H1 (cell line): ENCODE measurements around the gene CCDC14. TPM values are rescaled to one million over a fixed set of nuclear protein-coding genes. Genes with fewer than 3 reads are reported as not detected.

Experiments
- CTBP2 ChIP-seq: IDR thresholded peaks from 2 replicates; pipeline ENCODE4 v1.7.0; 2011; ENCODE audit warnings: borderline replicate concordance, mild to moderate bottlenecking, moderate library complexity, mixed read lengths, low read length; ENCODE audit not compliant: insufficient read depth, insufficient read length
- GABPA ChIP-seq: IDR thresholded peaks from 2 replicates; pipeline ENCODE4 v1.6.1; 2011; ENCODE audit warnings: mild to moderate bottlenecking, low read length, moderate library complexity, borderline replicate concordance; ENCODE audit not compliant: insufficient read depth
- polyA plus RNA-seq, 7 experiments: library from polyadenylated mRNA; depleted of rRNA in 3 of 7; stranded (reverse) in 5 of 7; unstranded in 2 of 7; fragments of >200 nt in 5 of 7; fragments of 200-250 nt in 2 of 7; gene quantifications; 1 replicate in 5 of 7; 2 replicates in 1 of 7; 4 replicates in 1 of 7; pipeline versions ENCODE4 v1.2.1 to v1.2.3, GENCODE V29; 2011 to 2013; ENCODE audit warnings: missing spikeins in 2 of 7, mixed read lengths in 2 of 7
- total RNA-seq: library from RNA; stranded (reverse); fragmentation: NEBNext Ultra II Directional; extraction: Animal tissue kit (Norgen Biotek cat#: 25700); gene quantifications from 2 replicates; pipeline ENCODE4 v1.2.1, GENCODE V29; 2021

Gene CCDC14
- total and polyA plus RNA-seq, 2 of the 8 experiments (the other 6 are each of a cell fraction or from before 2014, with no cell fraction given): 53.6 to 95.7 TPM

DNA sequence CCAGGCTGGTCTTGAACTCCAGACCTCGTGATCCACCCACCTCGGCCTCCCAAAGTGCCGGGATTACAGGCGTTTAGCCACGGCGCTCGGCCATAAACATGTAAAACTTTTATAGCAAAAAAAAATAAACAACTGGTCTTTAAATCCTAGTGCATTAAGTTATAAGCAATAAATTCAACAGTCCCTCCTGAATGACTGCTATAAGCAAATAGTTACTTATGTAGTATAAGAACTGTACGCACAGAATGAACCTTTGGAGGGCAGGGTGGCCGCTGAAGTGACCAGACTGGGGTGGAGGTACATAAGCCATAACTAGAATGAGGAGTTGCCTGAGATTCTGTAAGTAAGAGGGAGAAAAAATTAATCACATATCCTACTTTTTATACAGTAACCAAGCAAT is 12.6 kb downstream of the CCDC14 start (continued):
- no peak for TF ChIP-seq CTBP2
- no peak for TF ChIP-seq GABPA
